ENCODE measurements around the gene DMAC1.

DNA sequence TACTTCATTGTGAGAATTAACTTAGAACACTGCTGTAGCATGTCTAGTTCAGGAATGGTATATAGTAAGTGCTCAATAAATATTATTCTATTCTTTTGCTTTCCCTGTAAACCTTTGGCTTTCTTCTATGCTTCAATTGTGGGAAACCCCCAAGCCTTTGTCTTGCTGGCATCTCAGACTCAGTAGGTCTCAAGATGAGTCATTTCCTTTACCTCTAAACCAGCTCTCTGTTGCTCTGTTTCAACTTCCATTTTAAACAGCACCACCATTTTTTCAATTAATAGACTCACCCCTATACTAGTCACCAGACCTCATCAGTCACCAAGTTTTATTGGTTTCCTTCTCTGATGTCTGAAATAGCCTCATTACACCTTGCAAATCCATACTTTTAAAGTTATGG is 43.5 kb downstream of the DMAC1 start:
- TF ChIP-seq, protein P1, sequence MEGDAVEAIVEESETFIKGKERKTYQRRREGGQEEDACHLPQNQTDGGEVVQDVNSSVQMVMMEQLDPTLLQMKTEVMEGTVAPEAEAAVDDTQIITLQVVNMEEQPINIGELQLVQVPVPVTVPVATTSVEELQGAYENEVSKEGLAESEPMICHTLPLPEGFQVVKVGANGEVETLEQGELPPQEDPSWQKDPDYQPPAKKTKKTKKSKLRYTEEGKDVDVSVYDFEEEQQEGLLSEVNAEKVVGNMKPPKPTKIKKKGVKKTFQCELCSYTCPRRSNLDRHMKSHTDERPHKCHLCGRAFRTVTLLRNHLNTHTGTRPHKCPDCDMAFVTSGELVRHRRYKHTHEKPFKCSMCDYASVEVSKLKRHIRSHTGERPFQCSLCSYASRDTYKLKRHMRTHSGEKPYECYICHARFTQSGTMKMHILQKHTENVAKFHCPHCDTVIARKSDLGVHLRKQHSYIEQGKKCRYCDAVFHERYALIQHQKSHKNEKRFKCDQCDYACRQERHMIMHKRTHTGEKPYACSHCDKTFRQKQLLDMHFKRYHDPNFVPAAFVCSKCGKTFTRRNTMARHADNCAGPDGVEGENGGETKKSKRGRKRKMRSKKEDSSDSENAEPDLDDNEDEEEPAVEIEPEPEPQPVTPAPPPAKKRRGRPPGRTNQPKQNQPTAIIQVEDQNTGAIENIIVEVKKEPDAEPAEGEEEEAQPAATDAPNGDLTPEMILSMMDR (IDR thresholded peaks at IDR 0.05) = no peak
- TF ChIP-seq POLR2A (IDR thresholded peaks at IDR 0.05) = no peak
